BE2C (cell line): Measurements from ENCODE around the gene HSD3B7.

Source experiments
- DNase-seq: peaks from one replicate; pipeline ENCODE4 v3.0.0-alpha.2; 2020
- H3K27me3 ChIP-seq: fragments of 250-450 bp; sonication (Bioruptor Pico); 2 replicates; pipeline ENCODE4 v1.5.1; 2020; ENCODE audit warnings: mild to moderate bottlenecking
- H3K36me3 ChIP-seq: fragments of 250-450 bp; sonication (Bioruptor Pico); 2 replicates; pipeline ENCODE4 v1.5.1; 2020; ENCODE audit warnings: mild to moderate bottlenecking
- H3K4me1 ChIP-seq: fragments of 250-450 bp; sonication (Bioruptor Pico); 2 replicates; pipeline ENCODE4 v1.5.1; 2020
- H3K4me3 ChIP-seq: 2 replicates; pipeline ENCODE4 v1.5.1; 2011; ENCODE audit warnings: low read depth, low read length
- H3K9me3 ChIP-seq: fragments of 250-450 bp; sonication (Bioruptor Pico); 2 replicates; pipeline ENCODE4 v1.5.1; 2020
- CTCF ChIP-seq: IDR thresholded peaks from 2 replicates; pipeline ENCODE4 v1.5.1; 2012; ENCODE audit warnings: mild to moderate bottlenecking, low read depth, low read length

The HSD3B7 gene

GRCh38 chr16:31033709-31034492, 48.9 kb downstream of the HSD3B7 start:
- peak; percentile 90 for DNase-seq
- Histone ChIP-seq H3K27me3 (no peaks in the 10 kb centered on the region), H3K4me3 (peak overlapping the region; percentile 97), H3K9me3 (no peaks in the 10 kb centered on the region), H3K36me3 (no peaks in the 10 kb centered on the region), H3K4me1 (no peaks in the 10 kb centered on the region)
- TF ChIP-seq CTCF: no peak

GRCh38 chr16:31036691-31037090, 51.7 kb downstream of the HSD3B7 start:
- Histone ChIP-seq H3K36me3 (no peaks in the 10 kb centered on the region), H3K27me3 (no peaks in the 10 kb centered on the region), H3K4me3 (no peak overlapping the region), H3K9me3 (no peaks in the 10 kb centered on the region), H3K4me1 (no peaks in the 10 kb centered on the region)
- DNase-seq: no peak
- no peak for TF ChIP-seq CTCF
